H9 (cell line): ENCODE data around the gene JAG2. TPM values are rescaled to one million over a fixed set of nuclear protein-coding genes. Genes with fewer than 3 reads are reported as not detected.

Experiments used
- DNase-seq: peaks from one replicate; pipeline ENCODE4 v3.0.0-alpha.2; 2017
- H2AFZ ChIP-seq: one replicate; pipeline ENCODE4 v1.6.1; 2013; ENCODE audit warnings: mild to moderate bottlenecking, low read length, control low read depth, moderate library complexity
- H2AK5ac ChIP-seq: 2 replicates; pipeline ENCODE4 v1.6.1; 2013; ENCODE audit warnings: low read length, control low read depth, mixed read lengths; ENCODE audit not compliant: insufficient read length
- H2BK120ac ChIP-seq: one replicate; pipeline ENCODE4 v1.6.1; 2013; ENCODE audit warnings: low read depth, mild to moderate bottlenecking, low read length, control low read depth, inconsistent platforms; ENCODE audit not compliant: poor library complexity, severe bottlenecking
- H2BK12ac ChIP-seq: 2 replicates; pipeline ENCODE4 v1.6.1; 2013; ENCODE audit warnings: low read length, control low read depth, mixed read lengths, low read depth; ENCODE audit not compliant: insufficient read length
- H2BK15ac ChIP-seq: 2 replicates; pipeline ENCODE4 v1.6.1; 2013; ENCODE audit warnings: low read depth, low read length, control low read depth
- H2BK20ac ChIP-seq: one replicate; pipeline ENCODE4 v1.6.1; 2013; ENCODE audit warnings: low read depth, mild to moderate bottlenecking, low read length, control low read depth, inconsistent platforms; ENCODE audit not compliant: poor library complexity, severe bottlenecking
- H2BK5ac ChIP-seq: 2 replicates; pipeline ENCODE4 v1.6.1; 2013; ENCODE audit warnings: low read length, control low read depth, mixed read lengths; ENCODE audit not compliant: insufficient read length
- H3K14ac ChIP-seq: 2 replicates; pipeline ENCODE4 v1.6.1; 2013; ENCODE audit warnings: low read length, control low read depth; ENCODE audit not compliant: insufficient read depth
- H3K18ac ChIP-seq: 2 replicates; pipeline ENCODE4 v1.6.1; 2013; ENCODE audit warnings: low read depth, mild to moderate bottlenecking, mixed read lengths, low read length, control low read depth; ENCODE audit not compliant: insufficient read length
- H3K23ac ChIP-seq: 2 replicates; pipeline ENCODE4 v1.6.1; 2013; ENCODE audit warnings: low read length, control low read depth, mixed read lengths, low read depth; ENCODE audit not compliant: insufficient read length
- H3K23me2 ChIP-seq: 2 replicates; pipeline ENCODE4 v1.6.1; 2013; ENCODE audit warnings: low read depth, mild to moderate bottlenecking, mixed read lengths, low read length, control low read depth; ENCODE audit not compliant: insufficient read length, poor library complexity, severe bottlenecking
- H3K27ac ChIP-seq: 2 replicates; pipeline ENCODE4 v1.5.1; 2013; ENCODE audit warnings: low read length, control low read depth, mixed read lengths, low read depth; ENCODE audit not compliant: insufficient read length
- H3K27me3 ChIP-seq: 2 replicates; pipeline ENCODE4 v1.6.1; 2013; ENCODE audit warnings: low read length, control low read depth, inconsistent platforms; ENCODE audit not compliant: insufficient read depth
- H3K4ac ChIP-seq: 2 replicates; pipeline ENCODE4 v1.6.1; 2013; ENCODE audit warnings: low read depth, mild to moderate bottlenecking, control low read depth, inconsistent platforms, low read length, moderate library complexity
- H3K4me1 ChIP-seq: 2 replicates; pipeline ENCODE4 v1.6.1; 2013; ENCODE audit warnings: low read length, control low read depth, inconsistent platforms; ENCODE audit not compliant: insufficient read depth
- H3K4me2 ChIP-seq: 2 replicates; pipeline ENCODE4 v1.6.1; 2013; ENCODE audit warnings: low read length, control low read depth, mixed read lengths; ENCODE audit not compliant: insufficient read length, insufficient read depth
- H3K56ac ChIP-seq: 2 replicates; pipeline ENCODE4 v1.6.1; 2013; ENCODE audit warnings: low read depth, mild to moderate bottlenecking, mixed read lengths, low read length, control low read depth; ENCODE audit not compliant: insufficient read length
- H3K79me1 ChIP-seq: 2 replicates; pipeline ENCODE4 v1.6.1; 2013; ENCODE audit warnings: low read depth, mild to moderate bottlenecking, moderate library complexity, low read length, control low read depth, inconsistent platforms; ENCODE audit not compliant: insufficient read depth, poor library complexity, severe bottlenecking
- H3K79me2 ChIP-seq: 2 replicates; pipeline ENCODE4 v1.6.1; 2013; ENCODE audit warnings: low read length, control low read depth, inconsistent platforms; ENCODE audit not compliant: insufficient read depth
- H3K9ac ChIP-seq: 2 replicates; pipeline ENCODE4 v1.6.1; 2013; ENCODE audit warnings: low read length, control low read depth, mixed read lengths; ENCODE audit not compliant: insufficient read length; ENCODE audit errors: extremely low read depth
- H3K9me3 ChIP-seq: one replicate; pipeline ENCODE4 v1.6.1; 2013; ENCODE audit warnings: low read depth, low read length, inconsistent platforms; ENCODE audit not compliant: control insufficient read depth
- H3T11ph ChIP-seq: one replicate; pipeline ENCODE4 v1.6.1; 2013; ENCODE audit warnings: mild to moderate bottlenecking, low read length, control low read depth, inconsistent platforms
- H4K20me1 ChIP-seq: one replicate; pipeline ENCODE4 v1.6.1; 2013; ENCODE audit not compliant: control insufficient read depth, insufficient read length, insufficient read depth
- H4K5ac ChIP-seq: 2 replicates; pipeline ENCODE4 v1.6.1; 2013; ENCODE audit warnings: low read depth, mild to moderate bottlenecking, mixed read lengths, low read length, control low read depth; ENCODE audit not compliant: insufficient read length
- H4K8ac ChIP-seq: replicated peaks from 2 replicates; pipeline ENCODE4 v1.6.1; 2013; ENCODE audit warnings: low read length, control low read depth, mixed read lengths, low read depth; ENCODE audit not compliant: insufficient read length
- H4K91ac ChIP-seq: 2 replicates; pipeline ENCODE4 v1.6.1; 2013; ENCODE audit warnings: low read depth, mild to moderate bottlenecking, moderate library complexity, mixed read lengths, low read length, control low read depth; ENCODE audit not compliant: insufficient read length
- H3K27ac Mint-ChIP-seq, 3 experiments: 2 replicates in 2 of 3; 3 replicates in 1 of 3; pipeline ENCODE4 v1.8.0; 2020 to 2021; ENCODE audit warnings: mixed read lengths in 3 of 3, mild to moderate bottlenecking in 1 of 3, moderate library complexity in 1 of 3
- H3K27me3 Mint-ChIP-seq: 2 replicates; pipeline ENCODE4 v1.8.0; 2021; ENCODE audit warnings: low read depth, mild to moderate bottlenecking, moderate library complexity, mixed read lengths
- H3K36me3 Mint-ChIP-seq, 3 experiments: 2 replicates in 2 of 3; 3 replicates in 1 of 3; pipeline ENCODE4 v1.8.0; 2020 to 2021; ENCODE audit warnings: low read depth in 3 of 3, mixed read lengths in 3 of 3; ENCODE audit not compliant: insufficient read depth in 1 of 3
- H3K4me1 Mint-ChIP-seq, 2 experiments: 2 replicates each; pipeline ENCODE4 v1.8.0; 2020; ENCODE audit warnings: mixed read lengths in 2 of 2
- H3K4me3 Mint-ChIP-seq, 2 experiments: 2 replicates in 1 of 2; 3 replicates in 1 of 2; pipeline ENCODE4 v1.8.0; 2020 to 2021; ENCODE audit warnings: mild to moderate bottlenecking in 2 of 2, mixed read lengths in 2 of 2, moderate library complexity in 1 of 2
- H3K9me3 Mint-ChIP-seq, 2 experiments: 2 replicates in 1 of 2; 3 replicates in 1 of 2; pipeline ENCODE4 v1.8.0; 2020; ENCODE audit warnings: mild to moderate bottlenecking in 2 of 2, mixed read lengths in 2 of 2, moderate library complexity in 1 of 2
- WGBS: extraction: QIAGEN DNeasy Blood & Tissue Kit; methylation state at CpG from one replicate; pipeline ENCODE4 v1.1.7; 2013; ENCODE audit warnings: missing lambda C conversion rate, low lambda C conversion rate, mixed read lengths; ENCODE audit not compliant: insufficient read length; ENCODE audit errors: extremely low coverage; 5-methylcytosine and 5-hydroxymethylcytosine counted together
- total RNA-seq: library from RNA; stranded (reverse); gene quantifications from 2 replicates; pipeline ENCODE4 v1.2.1, GENCODE V29; 2021
- TF ChIP-seq, protein P1 (sequence below): fragments of 200-600 bp; sonication (generic); conservative IDR thresholded peaks from 3 replicates; pipeline ENCODE4 v1.8.0; 2021; ENCODE audit warnings: antibody characterized with exemption, mild to moderate bottlenecking

Gene JAG2
- total RNA-seq, 1 experiment from 2014 or later, result 11.4 TPM

DNA sequence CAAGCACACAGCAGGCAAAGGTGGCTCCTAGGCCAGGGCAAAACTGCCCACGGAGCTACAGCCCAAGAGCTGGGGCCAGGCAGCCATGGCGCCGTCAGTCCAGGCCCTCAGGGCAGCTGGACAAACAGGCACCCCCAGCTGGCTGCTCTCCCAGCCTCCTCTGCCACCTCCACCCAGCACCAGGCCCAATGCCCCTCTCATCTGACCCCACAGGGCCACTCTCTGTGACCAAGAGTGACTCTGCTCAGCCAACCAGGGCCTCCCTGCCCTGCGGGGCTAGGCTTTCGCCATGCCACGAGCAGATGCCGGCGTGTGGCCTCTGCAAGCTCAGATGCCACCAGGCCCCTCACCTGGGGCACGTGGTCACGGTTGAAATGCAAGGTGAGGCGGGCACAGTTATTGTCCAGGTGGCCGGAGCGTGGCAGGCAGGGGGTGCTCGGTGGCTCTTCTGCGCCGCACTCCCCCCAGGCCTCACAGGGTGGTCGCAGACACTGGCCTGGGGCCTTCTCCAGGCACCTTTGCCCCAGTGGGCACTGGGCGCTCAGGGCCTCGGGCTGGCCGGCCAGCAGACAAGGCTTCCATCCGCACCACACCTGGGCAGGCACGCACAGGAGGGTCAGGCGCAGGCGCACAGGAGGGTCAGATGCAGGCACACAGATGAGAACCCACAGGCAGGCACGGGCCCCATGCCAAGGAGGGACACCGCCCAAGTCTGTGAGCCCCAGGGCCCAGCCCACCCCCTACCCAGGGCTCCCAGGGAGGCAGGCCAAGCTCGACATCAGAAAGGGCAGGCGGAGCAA is 23.0 kb downstream of the JAG2 start:
- Histone ChIP-seq H2BK120ac (no peak overlapping the region), H4K91ac (no peak overlapping the region), H2BK12ac (no peak overlapping the region), H3K4me2 (no peak overlapping the region), H2AFZ (no peak overlapping the region), H3K79me2 (no peaks in the 10 kb centered on the region), H3K23ac (no peak overlapping the region), H3K18ac (no peak overlapping the region), H4K8ac (no peak overlapping the region), H2BK5ac (no peak overlapping the region), H2BK20ac (no peak overlapping the region), H3T11ph (no peak overlapping the region), H3K9ac (no peak overlapping the region), H3K27ac (no peak overlapping the region), H3K4ac (no peak overlapping the region), H3K23me2 (no peaks in the 10 kb centered on the region), H3K9me3 (no peaks in the 10 kb centered on the region), H2AK5ac (no peak overlapping the region), H3K56ac (no peak overlapping the region), H3K79me1 (no peaks in the 10 kb centered on the region), H3K4me1 (no peaks in the 10 kb centered on the region), H3K27me3 (no peaks in the 10 kb centered on the region), H4K20me1 (no peaks in the 10 kb centered on the region), H4K5ac (no peak overlapping the region), H2BK15ac (no peak overlapping the region), H3K14ac (no peak overlapping the region)
- H3K27me3 Mint-ChIP-seq, result no peaks in the 10 kb centered on the region
- no peak for DNase-seq
- TF ChIP-seq, protein P1, sequence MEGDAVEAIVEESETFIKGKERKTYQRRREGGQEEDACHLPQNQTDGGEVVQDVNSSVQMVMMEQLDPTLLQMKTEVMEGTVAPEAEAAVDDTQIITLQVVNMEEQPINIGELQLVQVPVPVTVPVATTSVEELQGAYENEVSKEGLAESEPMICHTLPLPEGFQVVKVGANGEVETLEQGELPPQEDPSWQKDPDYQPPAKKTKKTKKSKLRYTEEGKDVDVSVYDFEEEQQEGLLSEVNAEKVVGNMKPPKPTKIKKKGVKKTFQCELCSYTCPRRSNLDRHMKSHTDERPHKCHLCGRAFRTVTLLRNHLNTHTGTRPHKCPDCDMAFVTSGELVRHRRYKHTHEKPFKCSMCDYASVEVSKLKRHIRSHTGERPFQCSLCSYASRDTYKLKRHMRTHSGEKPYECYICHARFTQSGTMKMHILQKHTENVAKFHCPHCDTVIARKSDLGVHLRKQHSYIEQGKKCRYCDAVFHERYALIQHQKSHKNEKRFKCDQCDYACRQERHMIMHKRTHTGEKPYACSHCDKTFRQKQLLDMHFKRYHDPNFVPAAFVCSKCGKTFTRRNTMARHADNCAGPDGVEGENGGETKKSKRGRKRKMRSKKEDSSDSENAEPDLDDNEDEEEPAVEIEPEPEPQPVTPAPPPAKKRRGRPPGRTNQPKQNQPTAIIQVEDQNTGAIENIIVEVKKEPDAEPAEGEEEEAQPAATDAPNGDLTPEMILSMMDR, result no peak
- peaks cover 0 to 9% (median 8%) of the 10 kb centered on the region in 3 experiments; a peak in 4 of 7 replicates for H3K36me3 Mint-ChIP-seq
- no peak overlapping the region; a peak in 1 of 7 replicates for H3K27ac Mint-ChIP-seq
- peaks cover 0 to 11% of the 10 kb centered on the region in 2 experiments; a peak in 3 of 5 replicates for H3K9me3 Mint-ChIP-seq
- no peak overlapping the region for H3K4me3 Mint-ChIP-seq
- WGBS, result no CpG with 5 or more reads among the region's 28 CpGs
- H3K4me1 Mint-ChIP-seq, result no peaks in the 10 kb centered on the region
